Measurements from ENCODE around the gene ZNF618.

ZNF618 gene

GRCh38 chr9:113963696-113964494 lies 87.8 kb downstream of the ZNF618 start:
- DNase-seq = no peak

DNA sequence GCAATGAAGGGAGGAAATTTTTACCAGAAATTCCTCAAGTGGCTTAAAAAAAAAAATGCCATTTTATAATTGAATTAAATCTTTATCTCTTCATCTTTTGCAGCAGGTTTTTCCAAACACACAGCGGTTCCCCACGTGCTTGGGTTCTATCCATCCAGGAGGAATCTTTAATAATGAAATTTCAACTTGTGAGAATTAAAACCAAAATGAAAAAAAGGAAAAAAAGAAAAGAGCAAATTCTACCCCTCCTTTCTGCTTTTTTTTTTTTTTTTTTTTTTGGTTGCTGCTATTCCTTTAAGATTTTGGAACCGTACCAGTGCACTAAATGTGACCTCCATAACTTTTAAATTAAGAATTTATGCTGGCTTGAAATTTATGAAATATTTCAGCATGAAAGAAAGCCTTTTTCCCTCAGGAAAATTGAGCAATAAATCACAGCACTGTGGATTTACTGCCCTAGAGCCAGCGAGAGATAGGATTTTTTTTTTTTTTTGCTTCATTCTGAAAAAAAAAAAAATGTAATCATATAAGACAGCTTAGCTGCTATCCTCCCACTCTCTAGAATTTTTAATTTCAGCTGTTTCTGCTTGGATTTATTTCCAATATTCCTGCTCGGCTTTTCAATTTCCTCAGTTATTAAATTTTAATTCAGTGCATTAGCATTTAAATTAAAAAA lies 88.5 kb downstream of the ZNF618 start:
- no peak for DNase-seq

- DNase-seq = no peak
These were observed 90.3 kb downstream of the ZNF618 start for GRCh38 chr9:113966394-113966793.

- DNase-seq = no peak
These were observed 91.3 kb downstream of the ZNF618 start for GRCh38 chr9:113967380-113967779.

DNA sequence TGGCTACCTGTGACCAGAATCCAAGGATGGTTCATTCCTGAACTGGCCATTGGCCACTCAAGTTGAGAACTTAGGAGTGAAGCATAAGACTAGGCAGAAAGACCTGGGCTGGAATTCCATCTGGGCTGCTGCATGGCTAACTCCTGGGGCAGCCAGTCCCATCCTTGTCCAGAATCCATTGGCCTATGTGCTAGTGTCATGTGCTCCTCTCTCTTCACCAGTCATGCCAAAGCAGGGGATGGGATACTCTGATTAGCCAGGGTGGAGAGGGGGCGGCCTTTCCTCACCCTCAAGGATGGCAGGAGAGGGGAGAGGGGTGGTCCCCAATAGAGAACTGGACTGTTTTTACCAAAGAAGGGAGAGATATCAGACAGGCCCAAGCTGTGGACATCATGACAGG lies 93.2 kb downstream of the ZNF618 start:
- DNase-seq = no peak

GRCh38 chr9:113973226-113973625 lies 97.1 kb downstream of the ZNF618 start:
- no peak for DNase-seq

DNA sequence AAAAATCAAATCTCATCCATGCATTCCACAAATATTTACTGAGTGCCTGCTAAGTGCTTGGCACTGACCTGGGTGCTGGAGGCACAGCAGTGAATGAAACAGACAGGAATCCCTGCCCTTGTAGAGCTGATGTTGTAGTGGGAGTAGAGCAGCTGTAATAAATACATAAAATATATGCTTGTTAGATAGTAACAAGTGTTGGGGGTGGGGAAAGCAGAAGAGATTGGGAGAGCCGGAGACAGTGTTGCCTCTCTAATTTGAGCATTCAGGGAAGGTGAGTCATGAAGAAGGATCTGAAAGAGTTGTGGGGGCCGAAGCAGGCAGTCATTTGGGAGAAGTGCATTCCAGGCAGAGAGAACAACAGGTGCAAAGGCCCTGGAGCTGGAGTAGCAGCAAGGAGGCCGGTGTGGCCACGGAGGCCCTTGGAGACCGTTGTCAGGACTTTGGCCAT lies 97.9 kb downstream of the ZNF618 start:
- DNase-seq = no peak

GRCh38 chr9:113976915-113977314 lies 100.8 kb downstream of the ZNF618 start:
- DNase-seq = no peak

DNA sequence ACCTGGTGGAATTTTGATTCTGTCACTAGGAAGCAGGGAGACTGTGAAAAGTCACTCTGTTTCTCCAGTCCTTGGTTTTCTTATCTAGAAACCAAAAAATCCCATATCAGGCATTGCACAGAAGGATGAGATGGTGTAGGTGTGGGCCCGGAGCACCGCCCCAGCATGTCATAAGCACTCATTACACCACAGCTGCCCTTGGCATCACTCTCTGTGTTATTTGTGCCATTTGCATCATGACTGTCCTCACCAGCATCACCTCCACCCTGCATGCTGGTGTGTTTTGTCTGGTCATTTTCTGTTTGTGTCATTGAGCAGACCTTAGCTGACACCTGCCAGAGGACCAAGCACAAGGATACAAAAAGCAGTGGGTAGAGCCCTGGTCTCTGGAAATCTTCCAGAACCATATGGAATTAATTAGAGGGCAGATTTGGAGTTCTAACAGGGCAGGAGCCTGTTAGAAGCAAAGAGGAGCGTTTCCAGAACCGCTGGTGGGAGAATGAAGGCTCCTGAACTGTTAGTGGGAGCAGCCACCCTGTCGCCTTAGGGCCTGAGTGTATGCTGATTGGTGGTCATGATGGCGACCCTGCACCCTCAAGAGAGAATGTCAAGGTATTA lies 102.7 kb downstream of the ZNF618 start:
- no peak for DNase-seq

- DNase-seq = no peak
These were observed 103.4 kb downstream of the ZNF618 start for GRCh38 chr9:113979343-113980127.

GRCh38 chr9:113984639-113985380 lies 108.7 kb downstream of the ZNF618 start:
- DNase-seq = no peak

DNA sequence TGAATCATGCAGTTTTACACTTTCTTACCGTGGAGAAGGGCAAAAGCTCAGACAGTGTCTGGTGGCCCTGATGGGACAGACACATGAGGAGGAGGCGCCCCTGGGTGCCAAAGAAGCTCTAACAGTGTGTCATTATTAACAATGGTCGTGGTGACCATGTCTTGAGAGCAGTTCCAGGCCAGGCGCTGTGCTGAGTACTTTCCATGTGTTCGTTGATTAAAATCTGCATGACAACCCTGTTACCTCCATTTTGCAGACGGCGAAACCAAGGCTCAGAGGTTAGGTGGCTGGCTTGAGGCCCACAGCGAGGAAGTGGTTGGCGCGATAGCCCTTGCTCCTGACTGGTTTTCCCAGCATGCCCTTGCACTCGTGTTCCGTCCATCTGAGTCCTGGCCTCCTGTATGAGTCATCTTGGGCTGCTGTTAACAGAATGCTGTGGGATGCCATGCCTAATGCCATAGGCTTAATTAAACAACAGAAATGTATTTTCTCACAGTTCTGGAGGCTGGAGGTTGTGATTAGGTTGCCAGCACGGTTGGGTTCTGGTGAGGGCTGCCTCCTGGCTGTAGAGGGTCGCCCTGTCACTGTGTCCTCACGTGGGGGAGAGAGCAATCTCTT lies 110.0 kb downstream of the ZNF618 start:
- no peak for DNase-seq

GRCh38 chr9:113986931-113987330 lies 110.8 kb downstream of the ZNF618 start:
- DNase-seq = no peak

GRCh38 chr9:113987526-113987925 lies 111.4 kb downstream of the ZNF618 start:
- no peak for DNase-seq

DNA sequence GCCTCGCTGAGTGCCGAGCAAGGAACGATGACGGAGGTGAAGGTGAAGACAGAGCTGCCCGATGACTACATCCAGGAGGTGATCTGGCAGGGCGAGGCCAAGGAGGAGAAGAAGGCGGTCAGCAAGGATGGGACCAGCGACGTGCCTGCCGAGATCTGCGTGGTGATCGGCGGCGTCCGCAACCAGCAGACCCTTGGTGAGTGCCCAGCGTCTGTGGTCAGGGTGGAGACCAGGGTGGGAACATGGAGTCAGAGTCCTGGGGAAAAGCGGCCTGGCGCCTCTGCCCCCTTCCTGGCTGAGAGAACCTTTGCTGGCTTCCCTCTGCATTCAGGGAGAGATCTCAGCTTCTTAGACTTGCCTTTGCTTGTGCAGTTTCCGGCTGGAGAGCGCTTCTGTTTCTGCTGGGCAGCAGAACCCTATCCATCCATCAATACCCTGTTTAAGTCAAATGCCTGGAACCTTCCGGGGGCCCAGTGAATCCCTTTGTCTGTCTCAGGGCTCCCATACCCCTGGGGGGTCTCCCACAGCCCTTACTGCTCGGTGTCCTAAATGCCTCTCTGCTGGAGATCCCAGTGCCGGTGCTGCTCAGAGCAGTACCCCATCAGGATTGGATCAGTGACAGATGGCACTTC lies 112.4 kb downstream of the ZNF618 start:
- DNase-seq = no peak

- no peak for DNase-seq
These were observed 113.1 kb downstream of the ZNF618 start for GRCh38 chr9:113989017-113989713.

DNA sequence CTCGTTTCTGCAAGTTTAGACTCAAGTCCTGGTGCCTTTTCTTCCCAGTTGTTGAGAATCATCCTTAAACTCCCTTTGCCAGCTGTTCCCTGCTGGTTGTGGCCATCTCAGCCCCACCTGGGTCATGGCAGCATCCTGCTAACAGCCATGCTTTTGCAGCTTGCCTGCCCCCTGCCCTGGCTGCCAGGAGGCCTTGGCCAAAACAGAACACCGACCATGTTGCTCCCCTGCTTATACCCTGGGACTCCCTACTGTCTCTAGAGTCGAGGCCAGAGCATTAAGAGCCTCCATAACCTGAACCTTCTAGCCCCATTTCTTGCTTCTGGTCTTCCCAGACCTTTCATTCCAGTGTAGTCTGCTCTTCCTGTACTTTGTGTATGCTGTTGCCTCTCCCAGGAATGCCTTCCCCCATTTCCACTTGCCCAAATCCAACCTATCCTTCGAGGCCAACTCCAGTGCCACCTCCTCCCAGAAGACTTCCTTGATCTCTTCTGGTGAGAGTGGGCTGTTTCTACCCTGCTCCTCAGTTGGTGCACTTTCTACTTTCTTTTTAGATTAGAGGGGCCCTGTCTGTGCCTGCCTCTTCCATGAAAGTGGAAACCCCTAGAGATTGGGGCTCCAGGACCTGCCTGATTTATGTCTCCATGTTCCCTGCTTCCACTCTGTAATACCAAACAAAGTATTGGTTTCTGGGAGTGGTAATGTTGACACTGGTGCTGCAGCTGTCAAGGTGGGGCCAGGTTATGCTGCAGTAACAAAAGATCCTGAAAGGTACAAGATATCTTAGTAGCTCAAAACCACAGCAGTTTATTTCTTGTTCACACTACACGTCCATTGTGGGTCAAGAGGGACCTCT lies 113.8 kb downstream of the ZNF618 start:
- DNase-seq = no peak

DNA sequence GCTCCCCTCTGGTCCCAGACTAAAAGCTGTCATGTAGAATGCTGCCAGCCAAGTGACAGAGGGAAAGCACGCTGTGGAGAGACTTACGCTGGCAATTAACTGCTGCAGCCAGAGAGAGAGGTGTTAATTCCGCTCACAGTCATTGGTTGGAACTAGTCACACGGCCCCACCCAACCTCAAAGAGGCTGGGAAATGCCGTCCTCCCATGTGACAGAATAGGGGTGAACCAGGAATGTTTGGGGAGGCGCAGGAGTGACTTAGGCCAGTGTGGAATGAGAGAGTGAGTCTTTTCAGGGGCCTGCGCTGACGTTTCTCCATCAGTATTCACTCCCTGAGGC lies 114.4 kb downstream of the ZNF618 start:
- DNase-seq = no peak

GRCh38 chr9:113990975-113991471 lies 114.9 kb downstream of the ZNF618 start:
- no peak for DNase-seq

GRCh38 chr9:113991714-113992113 lies 115.6 kb downstream of the ZNF618 start:
- DNase-seq = no peak
